BLaER1 treated with 17β-estradiol and CSF1 and Interleukin-3, amounts not matched to agents 10 nM and 100 nM (cell line): ENCODE results near the gene CLEC3B.

ENCODE experiments used
- H3K27ac ChIP-seq, 11 experiments: shearing (Covaris generic); formaldehyde crosslinking; 2 replicates each; pipeline ENCODE4 v1.8.1; 2022
- H3K27me3 ChIP-seq, 11 experiments: shearing (Covaris generic); formaldehyde crosslinking; 2 replicates each; pipeline ENCODE4 v1.8.1; 2022
- H3K36me3 ChIP-seq, 11 experiments: shearing (Covaris generic); formaldehyde crosslinking; 2 replicates each; pipeline ENCODE4 v1.8.1; 2022
- H3K4me1 ChIP-seq, 10 experiments: shearing (Covaris generic); formaldehyde crosslinking; 2 replicates each; pipeline ENCODE4 v1.8.1; 2022
- H3K4me2 ChIP-seq, 11 experiments: shearing (Covaris generic); formaldehyde crosslinking; 2 replicates each; pipeline ENCODE4 v1.8.1; 2022
- H3K4me3 ChIP-seq, 10 experiments: shearing (Covaris generic); formaldehyde crosslinking; 2 replicates each; pipeline ENCODE4 v1.8.1; 2022
- H3K9ac ChIP-seq, 11 experiments: shearing (Covaris generic); formaldehyde crosslinking; 2 replicates each; pipeline ENCODE4 v1.8.1; 2022
- H3K9me3 ChIP-seq, 11 experiments: shearing (Covaris generic); formaldehyde crosslinking; replicated peaks in 1 of 11; 2 replicates each; pipeline ENCODE4 v1.8.1; 2022
- H4K20me1 ChIP-seq, 11 experiments: shearing (Covaris generic); formaldehyde crosslinking; 2 replicates each; pipeline ENCODE4 v1.8.1; 2022
- Cebpa-rat ChIP-seq, 11 experiments: shearing (Covaris generic); IDR thresholded peaks; 2 replicates each; pipeline ENCODE4 v1.8.1; 2022

The CLEC3B gene

DNA sequence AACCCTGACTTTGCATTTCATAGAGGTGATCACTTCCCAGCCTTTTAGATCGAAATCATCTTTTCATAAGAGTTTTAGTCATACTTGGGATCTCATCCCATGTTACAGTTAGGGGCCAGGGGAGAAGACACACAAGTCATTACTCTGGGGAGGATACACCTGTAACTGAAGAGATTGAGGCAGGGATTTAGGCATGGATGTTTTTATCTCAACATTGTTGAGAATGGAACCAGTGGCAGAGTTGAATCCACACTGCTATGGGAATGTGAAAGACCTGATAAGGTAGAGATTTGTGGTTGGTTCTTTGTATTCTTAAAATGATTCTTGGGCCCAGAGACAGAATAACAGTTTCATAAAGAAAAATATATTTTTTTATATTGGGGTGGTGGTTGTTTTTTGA lies 16.2 kb upstream of the CLEC3B start:
- Histone ChIP-seq H3K4me2 (0 out of 22 replicates have a peak overlapping the region, but pooled peaks of 1 of the 11 experiments have one; percentile 83), H3K4me3 (no peak overlapping the region), H4K20me1 (no peaks in the 10 kb centered on the region), H3K27me3 (no peaks in the 10 kb centered on the region), H3K9me3 (peaks cover 0 to 8% (median 5%) of the 10 kb centered on the region in 11 experiments; a peak in 15 of 22 replicates), H3K9ac (no peak overlapping the region), H3K36me3 (peaks cover 48 to 95% (median 89%) of the 10 kb centered on the region in 11 experiments), H3K4me1 (peaks cover 14 to 41% (median 29%) of the 10 kb centered on the region in 10 experiments), H3K27ac (no peak overlapping the region)
- TF ChIP-seq Cebpa-rat (IDR thresholded peaks at IDR 0.05) = no peak

DNA sequence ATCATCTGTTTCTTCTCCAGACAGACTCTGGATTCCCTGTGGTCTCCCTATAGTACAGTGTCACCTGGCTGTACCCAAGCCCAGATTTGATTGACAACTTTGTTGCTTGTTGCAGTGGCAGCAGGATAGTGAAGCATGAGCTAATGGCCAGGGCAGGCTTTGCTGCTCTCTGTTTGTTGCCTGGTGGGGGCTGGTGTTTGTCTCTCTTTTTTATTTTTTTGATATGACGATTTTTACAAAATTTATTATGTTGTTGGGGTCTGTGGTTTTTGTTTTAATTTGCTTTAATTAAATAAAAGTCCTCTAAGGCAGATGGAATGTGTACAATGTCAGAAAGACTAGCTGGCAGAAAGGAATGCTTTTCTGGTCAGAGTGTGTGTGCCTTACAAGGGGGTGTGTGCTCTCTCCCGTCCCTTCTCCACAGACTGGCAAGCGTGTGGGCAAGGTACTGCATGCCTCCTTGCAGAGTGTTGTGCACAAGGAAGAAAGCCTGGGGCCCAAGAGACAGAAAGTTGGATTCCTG lies 15.2 kb upstream of the CLEC3B start:
- Histone ChIP-seq H3K4me3 (no peak overlapping the region), H3K4me2 (peak overlapping the region in 6 of 11 experiments; percentile 38 to 95 (median 68); a peak in 12 of 22 replicates), H3K9me3 (no peaks in the 10 kb centered on the region; a peak in 1 of 22 replicates), H4K20me1 (no peaks in the 10 kb centered on the region), H3K27me3 (no peaks in the 10 kb centered on the region), H3K4me1 (peaks cover 14 to 41% (median 23%) of the 10 kb centered on the region in 10 experiments), H3K9ac (peak overlapping the region in 3 of 11 experiments; percentile 57 to 69 (median 67); a peak in 4 of 22 replicates), H3K36me3 (peaks cover 47 to 95% (median 88%) of the 10 kb centered on the region in 11 experiments), H3K27ac (peak overlapping the region in 6 of 11 experiments; percentile 43 to 83 (median 76); a peak in 11 of 22 replicates)
- TF ChIP-seq Cebpa-rat (IDR thresholded peaks at IDR 0.05) = no peak

DNA sequence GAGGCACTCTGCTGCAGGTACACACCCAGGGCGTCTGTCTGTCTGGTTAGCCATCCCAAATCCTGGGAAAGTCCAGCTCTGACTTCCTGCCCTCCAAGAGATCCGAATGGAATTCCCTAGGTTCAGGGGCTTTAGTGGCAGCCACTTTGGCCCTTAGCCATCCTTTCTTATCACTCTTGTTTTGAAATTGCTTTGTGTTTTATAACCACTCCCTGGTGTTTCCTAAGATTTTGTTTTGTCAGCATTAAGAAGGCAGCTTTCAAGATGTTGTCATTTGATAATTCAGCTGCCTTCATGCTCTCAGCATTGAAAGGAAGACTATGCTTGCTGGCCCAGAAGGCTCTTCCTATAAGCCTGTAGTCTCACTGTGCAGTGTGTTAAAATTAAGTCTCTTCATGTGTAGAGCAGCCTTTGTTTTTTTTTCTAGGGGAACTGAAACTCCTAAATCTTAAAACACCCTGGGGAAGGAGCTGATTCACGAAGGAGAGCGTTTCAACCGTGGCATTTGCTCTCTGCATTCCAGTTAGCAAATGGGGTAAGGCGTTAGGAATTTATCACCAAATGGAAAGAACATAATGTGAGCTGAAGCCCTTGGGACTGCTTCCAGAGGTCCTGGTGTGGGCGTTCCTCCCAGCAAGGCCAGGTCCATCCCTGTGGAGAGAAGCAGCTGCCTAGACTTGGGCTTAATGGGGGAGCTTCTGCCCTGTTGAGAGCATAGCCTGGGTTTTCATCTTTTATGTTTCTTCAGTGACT lies 14.2 kb upstream of the CLEC3B start:
- Histone ChIP-seq H4K20me1 (no peaks in the 10 kb centered on the region), H3K9ac (peak overlapping the region in 7 of 11 experiments; percentile 31 to 69 (median 57); a peak in 14 of 22 replicates), H3K4me2 (peak overlapping the region; percentile 29 to 95 (median 48); a peak in 21 of 22 replicates), H3K4me1 (peaks cover 14 to 41% (median 22%) of the 10 kb centered on the region in 10 experiments), H3K4me3 (no peak overlapping the region), H3K27ac (peak overlapping the region in 10 of 11 experiments; percentile 11 to 83 (median 62); a peak in 18 of 22 replicates), H3K9me3 (no peaks in the 10 kb centered on the region), H3K36me3 (peaks cover 52 to 98% (median 90%) of the 10 kb centered on the region in 11 experiments), H3K27me3 (no peaks in the 10 kb centered on the region)
- TF ChIP-seq Cebpa-rat (IDR thresholded peaks at IDR 0.05) = no peak

DNA sequence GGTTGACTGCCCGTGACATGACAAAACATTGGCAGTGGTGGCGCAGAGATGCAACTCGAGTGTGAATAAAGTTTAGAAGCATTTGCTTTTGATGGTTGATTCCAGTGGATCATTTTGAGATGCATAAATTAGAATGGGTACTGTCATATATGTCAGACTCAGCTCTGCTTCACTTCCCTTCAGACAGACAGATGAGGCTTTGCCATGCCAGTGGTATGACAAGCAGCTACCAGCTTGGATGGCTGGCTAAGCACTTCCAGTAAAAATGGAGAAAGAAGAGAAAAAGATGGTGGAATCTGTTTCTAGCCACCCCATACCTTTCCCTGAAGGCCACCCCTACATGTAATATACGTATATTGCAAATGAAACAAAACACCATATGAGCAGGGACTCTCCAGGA lies 13.5 kb upstream of the CLEC3B start:
- no peak for TF ChIP-seq Cebpa-rat (IDR thresholded peaks at IDR 0.05)
- Histone ChIP-seq H3K36me3 (peaks cover 46 to 92% (median 84%) of the 10 kb centered on the region in 11 experiments), H3K4me1 (peaks cover 16 to 41% (median 22%) of the 10 kb centered on the region in 10 experiments), H3K9ac (peak overlapping the region in 4 of 11 experiments; percentile 53 to 69 (median 64); a peak in 7 of 22 replicates), H3K9me3 (no peaks in the 10 kb centered on the region), H3K27me3 (no peaks in the 10 kb centered on the region), H3K4me2 (peak overlapping the region in 6 of 11 experiments; percentile 38 to 95 (median 68); a peak in 15 of 22 replicates), H3K27ac (peak overlapping the region in 8 of 11 experiments; percentile 35 to 83 (median 72); a peak in 14 of 22 replicates), H4K20me1 (no peaks in the 10 kb centered on the region), H3K4me3 (no peak overlapping the region)

DNA sequence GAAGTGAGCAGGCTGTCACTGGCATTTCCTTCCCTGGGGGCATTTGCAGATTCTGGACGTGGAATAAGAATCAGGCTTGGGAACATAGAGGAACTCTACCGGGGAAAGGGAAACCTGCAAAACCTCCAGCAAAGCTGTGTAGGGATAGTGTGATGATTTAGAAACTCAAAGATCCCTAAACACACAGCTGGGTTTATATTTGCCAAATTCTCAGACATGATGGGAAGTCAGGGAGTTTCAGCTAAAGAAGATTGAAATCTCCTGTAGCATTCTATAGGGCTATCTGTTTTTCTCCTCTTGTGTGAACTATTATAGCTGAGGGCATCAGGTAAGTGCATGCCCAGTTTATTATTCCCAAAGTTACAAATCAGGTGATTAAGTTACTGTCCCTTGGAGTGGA lies 9.2 kb upstream of the CLEC3B start:
- H3K27me3 ChIP-seq = no peaks in the 10 kb centered on the region
- H4K20me1 ChIP-seq = no peaks in the 10 kb centered on the region
- no peak overlapping the region for H3K4me3 ChIP-seq
- H3K27ac ChIP-seq = no peak overlapping the region
- no peak for TF ChIP-seq Cebpa-rat (IDR thresholded peaks at IDR 0.05)
- H3K9ac ChIP-seq = no peak overlapping the region
- peaks cover 25 to 57% (median 44%) of the 10 kb centered on the region in 11 experiments for H3K36me3 ChIP-seq
- peaks cover 7 to 16% (median 10%) of the 10 kb centered on the region in 10 experiments; a peak in 18 of 20 replicates for H3K4me1 ChIP-seq
- H3K9me3 ChIP-seq = no peaks in the 10 kb centered on the region
- H3K4me2 ChIP-seq = no peak overlapping the region; a peak in 1 of 22 replicates

DNA sequence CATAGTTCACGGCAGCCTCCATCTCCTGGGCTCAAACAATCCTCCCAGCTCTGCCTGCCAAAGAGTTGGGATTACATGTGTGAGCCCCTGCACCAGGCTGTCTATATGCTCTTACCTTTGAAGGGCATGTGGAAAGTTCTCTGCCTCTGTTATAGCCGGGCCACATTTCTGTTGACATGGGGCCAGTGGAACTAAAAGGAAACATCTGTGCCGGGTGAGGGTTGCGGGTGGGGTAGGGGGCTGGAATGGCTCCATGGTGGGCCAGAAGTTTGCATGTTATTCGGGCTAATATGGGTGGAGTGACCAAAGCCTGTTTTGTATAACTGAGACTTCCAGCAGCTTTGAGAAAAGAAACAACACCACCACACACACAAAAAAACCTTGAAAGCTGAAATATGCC lies 8.3 kb upstream of the CLEC3B start:
- Histone ChIP-seq H3K4me1 (peaks cover 0 to 8% (median 3%) of the 10 kb centered on the region in 10 experiments; a peak in 10 of 20 replicates), H3K36me3 (peaks cover 25 to 50% (median 37%) of the 10 kb centered on the region in 11 experiments), H3K4me3 (no peak overlapping the region), H3K9ac (no peak overlapping the region), H3K9me3 (no peaks in the 10 kb centered on the region), H4K20me1 (no peaks in the 10 kb centered on the region), H3K27me3 (no peaks in the 10 kb centered on the region), H3K4me2 (peak overlapping the region in 1 of 11 experiments; percentile 20; a peak in 1 of 22 replicates), H3K27ac (no peak overlapping the region)
- no peak for TF ChIP-seq Cebpa-rat (IDR thresholded peaks at IDR 0.05)

DNA sequence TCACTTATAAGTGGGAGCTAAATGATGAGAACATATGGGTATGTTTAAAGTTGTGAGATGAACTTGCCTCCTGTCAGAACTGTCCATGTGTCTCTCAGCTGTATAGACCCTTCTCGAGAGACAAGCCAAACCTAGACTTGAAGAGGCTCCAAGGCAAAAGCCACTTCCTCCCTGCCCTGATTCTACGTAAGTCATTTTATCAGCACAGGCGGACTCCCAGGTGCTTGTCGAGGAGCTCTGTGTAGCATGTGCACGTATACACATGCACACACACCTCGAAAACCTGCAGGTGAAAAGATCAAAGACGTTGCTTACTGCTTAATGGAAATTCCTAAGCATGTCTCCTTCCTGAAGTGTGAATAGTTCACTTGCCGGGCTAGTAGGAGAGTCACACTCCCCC lies 5.6 kb upstream of the CLEC3B start:
- H3K4me3 ChIP-seq = no peak overlapping the region
- peaks cover 0 to 14% (median 1%) of the 10 kb centered on the region in 10 experiments; a peak in 7 of 20 replicates for H3K4me1 ChIP-seq
- peaks cover 0 to 23% (median 12%) of the 10 kb centered on the region in 11 experiments; a peak in 15 of 22 replicates for H3K36me3 ChIP-seq
- H3K27ac ChIP-seq = no peak overlapping the region
- no peaks in the 10 kb centered on the region for H4K20me1 ChIP-seq
- H3K4me2 ChIP-seq = no peak overlapping the region
- H3K9me3 ChIP-seq = no peaks in the 10 kb centered on the region
- H3K9ac ChIP-seq = no peak overlapping the region
- no peaks in the 10 kb centered on the region for H3K27me3 ChIP-seq
- no peak for TF ChIP-seq Cebpa-rat (IDR thresholded peaks at IDR 0.05)

DNA sequence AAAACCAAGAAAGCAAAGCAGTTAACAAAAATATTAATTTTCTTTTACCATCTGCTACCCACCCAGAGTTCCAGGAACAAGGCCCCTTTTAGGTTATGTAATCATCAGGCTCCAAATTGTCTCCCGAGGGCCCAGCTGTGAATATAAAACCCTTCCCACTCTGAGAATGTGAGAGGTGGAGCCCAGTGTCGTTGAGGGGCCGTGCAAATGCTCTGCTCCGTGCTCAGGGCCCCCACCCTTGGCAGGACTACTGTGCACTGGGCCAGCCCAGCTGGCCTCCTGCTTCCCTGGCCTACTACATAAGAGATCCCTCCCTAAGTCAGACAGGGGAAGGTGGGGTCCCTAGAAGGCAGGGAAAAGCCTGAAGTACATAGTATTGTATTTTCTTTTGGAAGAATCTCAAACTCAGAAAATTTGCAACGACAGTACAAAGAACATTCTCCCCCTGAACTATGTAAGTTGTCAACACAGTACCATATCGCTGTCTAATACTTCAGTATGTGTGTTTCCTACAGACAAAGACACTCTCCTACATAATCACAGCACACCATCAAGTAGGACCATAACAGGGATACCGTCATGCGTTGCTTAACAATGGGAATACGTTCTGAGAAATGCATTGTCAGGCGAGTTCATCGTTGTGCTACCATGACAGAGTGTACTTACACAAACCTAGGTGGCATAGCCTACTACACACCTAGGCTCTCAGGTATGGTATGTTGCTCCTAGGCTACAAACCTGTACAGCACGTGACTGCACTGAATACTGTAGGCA lies 4.4 kb upstream of the CLEC3B start:
- Histone ChIP-seq H3K4me1 (peaks cover 0 to 22% (median 1%) of the 10 kb centered on the region in 10 experiments; a peak in 7 of 20 replicates), H3K4me2 (no peak overlapping the region), H4K20me1 (peaks cover 0 to 2% (median 0%) of the 10 kb centered on the region in 11 experiments; a peak in 1 of 22 replicates), H3K9me3 (no peaks in the 10 kb centered on the region), H3K4me3 (no peak overlapping the region), H3K27me3 (no peaks in the 10 kb centered on the region), H3K27ac (no peak overlapping the region), H3K9ac (no peak overlapping the region), H3K36me3 (peaks cover 0 to 14% (median 2%) of the 10 kb centered on the region in 11 experiments; a peak in 3 of 22 replicates)
- no peak for TF ChIP-seq Cebpa-rat (IDR thresholded peaks at IDR 0.05)
